DND-41 (cell line): Measurements from ENCODE around the gene PALD1.

Source experiments
- ATAC-seq: fragments of 200-7000 bp; cut with Tn5 transposase; 3 replicates; pipeline ENCODE4 v1.9.1; 2021; ENCODE audit warnings: low read depth; ENCODE audit not compliant: insufficient read depth
- DNase-seq: peaks from one replicate; pipeline ENCODE4 v3.0.0-alpha.2; 2020
- H2AFZ ChIP-seq: 2 replicates; pipeline ENCODE4 v1.6.0; 2012; ENCODE audit warnings: low read depth, low read length
- H3K27ac ChIP-seq: 2 replicates; pipeline ENCODE4 v1.5.1; 2012; ENCODE audit warnings: low read length, inconsistent platforms
- H3K27me3 ChIP-seq: fragments of 200-600 bp; sonication (generic); 2 replicates; pipeline ENCODE4 v1.6.0; 2012; ENCODE audit warnings: low read length, mild to moderate bottlenecking, inconsistent platforms; ENCODE audit not compliant: insufficient read depth, poor library complexity
- H3K36me3 ChIP-seq: 2 replicates; pipeline ENCODE4 v1.5.1; 2012; ENCODE audit warnings: low read length, inconsistent platforms; ENCODE audit not compliant: insufficient read depth
- H3K4me1 ChIP-seq: 2 replicates; pipeline ENCODE4 v1.5.1; 2012; ENCODE audit warnings: mild to moderate bottlenecking, low read length; ENCODE audit not compliant: insufficient read depth
- H3K4me2 ChIP-seq: 2 replicates; pipeline ENCODE4 v1.6.0; 2012; ENCODE audit warnings: mild to moderate bottlenecking, moderate library complexity, low read length, inconsistent platforms; ENCODE audit not compliant: insufficient read depth
- H3K4me3 ChIP-seq, 2 experiments: fragments of 200-600 bp in 1 of 2; shearing (Covaris generic) in 1 of 2; 2 replicates each; pipeline ENCODE4 v1.5.1; 2012 to 2016; ENCODE audit warnings: inconsistent platforms in 2 of 2, low read length in 2 of 2, mild to moderate bottlenecking in 2 of 2, low read depth in 1 of 2, moderate library complexity in 1 of 2
- H3K79me2 ChIP-seq: 2 replicates; pipeline ENCODE4 v1.6.0; 2012; ENCODE audit warnings: low read length, inconsistent platforms; ENCODE audit not compliant: insufficient read depth
- H3K9ac ChIP-seq: 2 replicates; pipeline ENCODE4 v1.6.0; 2012; ENCODE audit warnings: low read depth, mild to moderate bottlenecking, inconsistent platforms, low read length, moderate library complexity
- H3K9me3 ChIP-seq: 2 replicates; pipeline ENCODE4 v1.5.1; 2012; ENCODE audit warnings: low read length, moderate library complexity, mild to moderate bottlenecking, inconsistent platforms; ENCODE audit not compliant: insufficient read depth, severe bottlenecking
- H4K20me1 ChIP-seq: 2 replicates; pipeline ENCODE4 v1.6.0; 2012; ENCODE audit warnings: low read length; ENCODE audit not compliant: insufficient read depth
- EZH2 ChIP-seq: IDR thresholded peaks from 3 replicates; pipeline ENCODE4 v1.6.1; 2012; ENCODE audit warnings: borderline replicate concordance, low read depth, mild to moderate bottlenecking, moderate library complexity, low read length, inconsistent platforms; ENCODE audit not compliant: severe bottlenecking
- TF ChIP-seq, protein P1 (sequence below): IDR thresholded peaks from 2 replicates; pipeline ENCODE4 v1.5.1; 2012; ENCODE audit warnings: borderline replicate concordance, low read length, moderate library complexity, mild to moderate bottlenecking; ENCODE audit not compliant: poor library complexity, severe bottlenecking; ENCODE audit errors: extremely low read depth

Gene PALD1

DNA sequence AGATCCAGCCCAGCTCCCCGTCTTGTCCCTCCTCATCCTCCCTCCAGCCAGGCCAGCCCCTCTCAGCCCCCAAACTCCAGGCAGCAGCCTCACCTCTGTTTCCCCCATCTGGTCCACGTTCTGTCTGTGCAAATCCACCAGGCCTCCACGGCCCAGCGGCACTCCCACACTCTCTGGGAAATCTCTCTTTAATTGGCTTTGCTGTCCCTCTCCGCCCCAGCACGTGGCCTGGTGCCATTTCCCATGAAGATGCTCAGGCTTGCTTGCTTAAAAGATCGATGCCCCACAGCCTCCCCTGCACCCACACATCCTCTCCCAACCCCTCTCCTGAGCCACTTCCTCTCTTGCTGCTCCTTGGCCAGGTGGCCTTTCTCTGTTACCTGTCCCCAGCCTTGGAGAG is 84.7 kb downstream of the PALD1 start:
- no peaks in the 10 kb centered on the region for H3K9me3 ChIP-seq
- ATAC-seq (no peak), DNase-seq (no peak)
- no peak overlapping the region for H3K4me3 ChIP-seq
- H2AFZ ChIP-seq, result no peak overlapping the region
- no peaks in the 10 kb centered on the region for H3K79me2 ChIP-seq
- no peak overlapping the region for H3K9ac ChIP-seq
- no peak for TF ChIP-seq EZH2
- TF ChIP-seq, protein P1, sequence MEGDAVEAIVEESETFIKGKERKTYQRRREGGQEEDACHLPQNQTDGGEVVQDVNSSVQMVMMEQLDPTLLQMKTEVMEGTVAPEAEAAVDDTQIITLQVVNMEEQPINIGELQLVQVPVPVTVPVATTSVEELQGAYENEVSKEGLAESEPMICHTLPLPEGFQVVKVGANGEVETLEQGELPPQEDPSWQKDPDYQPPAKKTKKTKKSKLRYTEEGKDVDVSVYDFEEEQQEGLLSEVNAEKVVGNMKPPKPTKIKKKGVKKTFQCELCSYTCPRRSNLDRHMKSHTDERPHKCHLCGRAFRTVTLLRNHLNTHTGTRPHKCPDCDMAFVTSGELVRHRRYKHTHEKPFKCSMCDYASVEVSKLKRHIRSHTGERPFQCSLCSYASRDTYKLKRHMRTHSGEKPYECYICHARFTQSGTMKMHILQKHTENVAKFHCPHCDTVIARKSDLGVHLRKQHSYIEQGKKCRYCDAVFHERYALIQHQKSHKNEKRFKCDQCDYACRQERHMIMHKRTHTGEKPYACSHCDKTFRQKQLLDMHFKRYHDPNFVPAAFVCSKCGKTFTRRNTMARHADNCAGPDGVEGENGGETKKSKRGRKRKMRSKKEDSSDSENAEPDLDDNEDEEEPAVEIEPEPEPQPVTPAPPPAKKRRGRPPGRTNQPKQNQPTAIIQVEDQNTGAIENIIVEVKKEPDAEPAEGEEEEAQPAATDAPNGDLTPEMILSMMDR, result no peak
- peaks cover 12% of the 10 kb centered on the region for H3K4me1 ChIP-seq
- no peaks in the 10 kb centered on the region for H3K27me3 ChIP-seq
- H3K4me2 ChIP-seq, result no peak overlapping the region
- H4K20me1 ChIP-seq, result 0 out of 2 replicates have a peak, but pooled peaks cover 3% of the 10 kb centered on the region
- peaks cover 2% of the 10 kb centered on the region; the same call in 1 of the 2 replicates for H3K36me3 ChIP-seq
- no peak overlapping the region; the same call in 1 of the 2 replicates for H3K27ac ChIP-seq

DNA sequence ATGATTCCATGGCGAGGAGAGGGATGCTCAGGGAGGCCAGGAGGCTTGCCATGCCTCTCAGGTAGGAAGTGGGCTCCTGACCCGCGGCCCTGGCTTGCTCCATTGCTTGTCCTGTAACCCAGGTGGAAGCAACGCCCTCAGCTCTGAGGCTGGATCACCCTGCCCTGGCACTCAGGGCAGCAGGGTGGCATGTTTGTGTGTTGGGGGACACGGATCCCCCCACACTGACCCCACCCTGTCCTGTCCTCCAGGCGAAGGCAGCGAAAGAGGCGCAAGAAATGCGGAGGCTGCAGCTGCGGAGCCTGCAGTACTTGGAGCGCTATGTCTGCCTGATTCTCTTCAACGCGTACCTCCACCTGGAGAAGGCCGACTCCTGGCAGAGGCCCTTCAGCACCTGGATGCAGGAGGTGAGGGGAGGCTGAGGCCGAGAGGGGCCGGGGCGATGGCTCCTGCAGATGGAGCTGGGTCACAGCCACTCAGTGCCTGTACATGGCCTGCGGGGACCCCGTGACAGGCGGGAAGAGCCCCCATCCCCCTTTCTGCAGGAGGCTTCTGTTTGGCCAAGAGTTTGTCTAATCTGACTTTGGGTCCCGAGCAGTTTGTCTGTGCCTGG is 85.7 kb downstream of the PALD1 start:
- TF ChIP-seq, protein P1, result no peak
- TF ChIP-seq EZH2, result no peak
- H3K9ac ChIP-seq, result no peak overlapping the region
- H3K27ac ChIP-seq, result no peak overlapping the region

GRCh38 chr10:70564901-70565351 is 86.4 kb downstream of the PALD1 start:
- TF ChIP-seq, protein P1, result peak; percentile 43
- TF ChIP-seq EZH2, result no peak
- ATAC-seq, result peak; percentile 32; the same call in 1 of the 3 replicates
- Histone ChIP-seq H4K20me1 (0 out of 2 replicates have a peak, but pooled peaks cover 3% of the 10 kb centered on the region), H3K9me3 (no peaks in the 10 kb centered on the region), H2AFZ (no peak overlapping the region), H3K4me1 (peaks cover 26% of the 10 kb centered on the region), H3K36me3 (peaks cover 2% of the 10 kb centered on the region; the same call in 1 of the 2 replicates), H3K27ac (no peak overlapping the region), H3K4me2 (no peak overlapping the region), H3K9ac (no peak overlapping the region), H3K79me2 (no peaks in the 10 kb centered on the region), H3K4me3 (no peak overlapping the region), H3K27me3 (no peaks in the 10 kb centered on the region)
- no peak for DNase-seq

More for the DNA sequence above, 85.7 kb downstream of the PALD1 start:
- Histone ChIP-seq H3K27me3 (no peaks in the 10 kb centered on the region), H2AFZ (no peak overlapping the region), H3K9me3 (no peaks in the 10 kb centered on the region), H3K4me1 (peaks cover 19% of the 10 kb centered on the region), H4K20me1 (0 out of 2 replicates have a peak, but pooled peaks cover 3% of the 10 kb centered on the region), H3K79me2 (no peaks in the 10 kb centered on the region), H3K4me2 (no peak overlapping the region), H3K36me3 (peaks cover 2% of the 10 kb centered on the region; the same call in 1 of the 2 replicates), H3K4me3 (no peak overlapping the region)
- DNase-seq (no peak), ATAC-seq (no peak)
